ENCODE measurements around the gene CCS. TPM values are rescaled to one million over a fixed set of nuclear protein-coding genes. Genes with fewer than 3 reads are reported as not detected.

Gene CCS
- total and polyA plus RNA-seq, 10 donors, result 32.8 to 161 (median 44.5) TPM

GRCh38 chr11:66545701-66546367, 47.2 kb upstream of the CCS start, which contains the start of gene ZDHHC24:
Gene ZDHHC24, minus strand, starts transcription at chr11:66546048. Its CDS starts 45 bp downstream, at chr11:66546003.
- H3K4me1 ChIP-seq, result peaks cover 25 to 59% (median 44%) of the 10 kb centered on the region in 6 donors
- intact Hi-C loops (cut with DNase I; ENCODE audit: low total_unique reads), result no loop called here
- H3K4me3 ChIP-seq, result peak within 1 kb of the TSS; percentile 75 to 95 (median 87)
- no peaks in the 10 kb centered on the region for H3K9me3 ChIP-seq
- 0 to 2% (median 0%) methylated on average over 40 to 71 of the region's 71 CpGs for WGBS, 5 donors
- DNase-seq, result peak; percentile 98
- TF ChIP-seq, protein P1, sequence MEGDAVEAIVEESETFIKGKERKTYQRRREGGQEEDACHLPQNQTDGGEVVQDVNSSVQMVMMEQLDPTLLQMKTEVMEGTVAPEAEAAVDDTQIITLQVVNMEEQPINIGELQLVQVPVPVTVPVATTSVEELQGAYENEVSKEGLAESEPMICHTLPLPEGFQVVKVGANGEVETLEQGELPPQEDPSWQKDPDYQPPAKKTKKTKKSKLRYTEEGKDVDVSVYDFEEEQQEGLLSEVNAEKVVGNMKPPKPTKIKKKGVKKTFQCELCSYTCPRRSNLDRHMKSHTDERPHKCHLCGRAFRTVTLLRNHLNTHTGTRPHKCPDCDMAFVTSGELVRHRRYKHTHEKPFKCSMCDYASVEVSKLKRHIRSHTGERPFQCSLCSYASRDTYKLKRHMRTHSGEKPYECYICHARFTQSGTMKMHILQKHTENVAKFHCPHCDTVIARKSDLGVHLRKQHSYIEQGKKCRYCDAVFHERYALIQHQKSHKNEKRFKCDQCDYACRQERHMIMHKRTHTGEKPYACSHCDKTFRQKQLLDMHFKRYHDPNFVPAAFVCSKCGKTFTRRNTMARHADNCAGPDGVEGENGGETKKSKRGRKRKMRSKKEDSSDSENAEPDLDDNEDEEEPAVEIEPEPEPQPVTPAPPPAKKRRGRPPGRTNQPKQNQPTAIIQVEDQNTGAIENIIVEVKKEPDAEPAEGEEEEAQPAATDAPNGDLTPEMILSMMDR (IDR thresholded peaks at IDR 0.05 in 8 of 11, conservative IDR thresholded peaks at IDR 0.05 in 3 of 11), result peak in 3 of 11 experiments; percentile 29 to 38 (median 29)
- peak in 2 of 3 donors; percentile 12 to 78 for TF ChIP-seq POLR2A (IDR thresholded peaks at IDR 0.05)
- peak; percentile 92 for TF ChIP-seq POLR2AphosphoS5 (IDR thresholded peaks at IDR 0.05)
- peaks cover 0 to 8% (median 0%) of the 10 kb centered on the region in 7 donors for H3K27me3 ChIP-seq (replicated peaks in 1 of 7)
- H3K36me3 ChIP-seq, result peaks cover 0 to 27% (median 20%) of the 10 kb centered on the region in 6 donors
- H3K27ac ChIP-seq, result peak within 1 kb of the TSS; percentile 74 to 92 (median 86)

DNA sequence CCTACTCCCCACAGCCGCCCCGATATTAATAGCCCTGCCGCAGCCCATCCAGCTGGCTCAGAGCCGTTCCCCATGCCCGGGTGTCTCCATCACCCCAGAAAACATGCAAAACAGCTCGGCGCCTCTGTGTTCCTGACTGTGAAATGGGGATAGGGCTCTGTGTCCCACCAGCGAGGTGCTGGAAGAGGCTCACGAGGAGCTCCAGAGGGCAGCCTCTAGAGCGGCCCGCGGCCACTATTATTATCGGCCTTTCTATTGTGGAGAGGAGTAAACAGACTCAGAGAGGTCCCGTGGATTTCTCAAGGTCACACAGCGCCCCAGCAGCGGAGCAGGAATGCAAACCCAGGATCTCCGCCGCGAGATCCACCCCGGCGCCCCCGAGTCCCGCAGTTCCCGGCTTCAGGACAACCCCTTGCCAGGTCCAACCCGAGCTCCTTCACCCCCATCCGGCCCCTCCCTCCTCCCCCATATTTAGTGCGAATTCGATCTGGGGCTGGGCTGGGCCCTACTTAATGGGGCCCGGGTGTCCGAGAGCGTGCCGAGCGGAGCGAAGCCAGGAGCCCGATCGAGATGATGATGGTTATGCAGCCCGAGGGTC, 46.5 kb upstream of the CCS start, which contains the start of gene ACTN3:
Gene ACTN3, plus strand, starts transcription at position 536 of the 598 bp plus-strand sequence. Its CDS starts 35 bp downstream, at position 571.
- no peak for TF ChIP-seq POLR2AphosphoS5 (IDR thresholded peaks at IDR 0.05)
- TF ChIP-seq POLR2A (IDR thresholded peaks at IDR 0.05), result no peak
- TF ChIP-seq, protein P1 (IDR thresholded peaks at IDR 0.05 in 8 of 11, conservative IDR thresholded peaks at IDR 0.05 in 3 of 11), result no peak
- Histone ChIP-seq H3K9me3 (no peaks in the 10 kb centered on the region), H3K4me1 (peaks cover 25 to 59% (median 44%) of the 10 kb centered on the region in 6 donors), H3K27me3 (replicated peaks in 1 of 7) (peaks cover 0 to 8% (median 0%) of the 10 kb centered on the region in 7 donors), H3K27ac (peak within 1 kb of the TSS; percentile 74 to 92 (median 86)), H3K36me3 (peaks cover 0 to 20% (median 14%) of the 10 kb centered on the region in 6 donors), H3K4me3 (peak within 1 kb of the TSS; percentile 75 to 95 (median 87))
- intact Hi-C loops (cut with DNase I; ENCODE audit: low total_unique reads), result no loop called here
- DNase-seq, result peak; percentile 81
- 4 to 9% (median 8%) methylated on average over 33 to 37 of the region's 37 CpGs for WGBS, 5 donors

GRCh38 chr11:66546966-66547661, 45.9 kb upstream of the CCS start:
- peak overlapping the region in 6 of 8 donors; percentile 75 to 95 (median 85) for H3K4me3 ChIP-seq
- no peak for DNase-seq
- H3K27ac ChIP-seq, result peak overlapping the region in 4 of 8 donors; percentile 87 to 92 (median 90)
- peaks cover 0 to 8% (median 0%) of the 10 kb centered on the region in 7 donors for H3K27me3 ChIP-seq (replicated peaks in 1 of 7)
- H3K4me1 ChIP-seq, result peaks cover 25 to 53% (median 44%) of the 10 kb centered on the region in 6 donors
- intact Hi-C loops (cut with DNase I; ENCODE audit: low total_unique reads), result no loop called here
- no peaks in the 10 kb centered on the region for H3K9me3 ChIP-seq
- no peak for TF ChIP-seq POLR2A (IDR thresholded peaks at IDR 0.05)
- TF ChIP-seq POLR2AphosphoS5 (IDR thresholded peaks at IDR 0.05), result no peak
- TF ChIP-seq, protein P1 (IDR thresholded peaks at IDR 0.05 in 8 of 11, conservative IDR thresholded peaks at IDR 0.05 in 3 of 11), result no peak
- H3K36me3 ChIP-seq, result peaks cover 0 to 14% (median 7%) of the 10 kb centered on the region in 6 donors
- 37 to 47% (median 43%) methylated on average over 18 of the region's 18 CpGs for WGBS, 5 donors

All from spleen (tissue), 11 donors.